CD4-positive, alpha-beta T cell treated with Interleukin-4 for 1 hour (primary cell): Measurements from ENCODE around the gene GJA8.
"Not testable (repeated sequence)": the region's sequence is repeated elsewhere in the genome, so short reads cannot be mapped to it uniquely, and the experiment has no call there.

ENCODE experiments used
- DNase-seq, 2 donors: peaks; one replicate each; pipeline ENCODE4 v3.0.0-alpha.2; 2020 to 2022

GJA8 gene

DNA sequence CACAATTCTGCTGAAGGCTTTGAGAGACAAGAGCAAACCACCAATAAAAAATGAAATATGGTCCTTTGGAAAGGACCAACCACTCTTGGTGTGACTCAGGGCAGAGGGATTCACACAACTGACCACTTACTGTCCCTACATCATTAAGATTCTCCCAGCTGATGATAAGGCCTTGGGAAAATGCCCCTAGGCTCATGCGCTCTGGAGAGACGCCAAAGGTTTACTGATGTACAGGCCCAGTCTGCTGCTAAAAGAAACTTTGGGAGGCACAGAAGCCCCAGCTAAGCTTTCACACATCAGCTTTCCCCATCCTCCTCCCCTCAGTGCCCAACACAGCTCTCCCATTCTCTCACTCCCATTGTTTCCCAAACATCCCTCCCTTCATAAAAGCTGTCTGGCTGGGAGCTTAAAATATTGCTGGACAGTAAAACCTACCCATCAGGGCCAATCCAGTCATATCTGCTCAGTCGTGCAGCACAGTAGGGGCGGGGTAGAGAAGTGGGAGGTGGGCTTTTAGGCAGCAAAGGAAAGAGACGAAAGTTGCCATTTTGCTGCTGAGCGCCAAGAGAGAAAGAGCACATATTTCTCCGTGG is at the start of gene GJA8:
Gene GJA8 (plus strand): TSS at position 543 of the 593 bp plus-strand sequence. CDS start 5,161 bp downstream, outside the sequence.
- no peak for DNase-seq

DNA sequence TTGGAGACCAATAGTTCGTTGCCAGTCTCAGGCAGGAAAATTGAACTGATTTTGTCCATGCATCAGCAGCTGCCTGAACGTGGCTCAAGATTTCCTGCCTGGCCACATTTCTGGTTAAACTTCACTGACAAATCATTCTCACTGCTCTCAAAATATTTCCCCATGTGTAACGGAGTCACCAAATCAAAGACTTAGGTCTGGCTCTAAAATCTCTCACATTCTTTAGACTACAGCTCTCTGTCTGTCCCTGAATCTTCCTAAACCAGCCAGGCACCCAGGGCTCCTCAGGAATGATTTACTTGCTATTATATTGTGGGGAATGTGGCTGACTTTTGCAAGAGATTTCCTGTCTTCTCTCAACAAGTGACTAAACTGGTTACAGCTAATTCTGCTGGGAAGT is 49.2 kb upstream of the GJA8 start:
- no peak for DNase-seq

DNA sequence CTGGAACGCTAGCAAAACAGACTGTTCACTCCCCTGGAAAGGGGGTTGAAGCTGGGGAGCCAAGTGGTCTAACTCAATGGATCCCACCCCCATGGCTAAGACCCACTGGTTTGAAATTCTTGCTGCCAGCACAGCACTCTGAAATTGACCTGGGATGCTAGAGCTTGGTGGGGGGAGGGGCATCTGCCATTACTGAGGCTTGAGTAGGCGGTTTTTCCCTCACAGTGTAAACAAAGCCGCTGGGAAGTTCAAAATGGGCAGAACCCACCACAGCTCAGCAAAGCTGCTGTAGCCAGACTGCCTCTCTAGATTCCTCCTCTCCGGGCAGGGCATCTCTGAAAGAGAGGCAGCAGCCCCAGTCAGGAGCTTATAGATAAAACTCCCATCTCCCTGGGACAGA is 47.6 kb upstream of the GJA8 start:
- not testable (repeated sequence) for DNase-seq

DNA sequence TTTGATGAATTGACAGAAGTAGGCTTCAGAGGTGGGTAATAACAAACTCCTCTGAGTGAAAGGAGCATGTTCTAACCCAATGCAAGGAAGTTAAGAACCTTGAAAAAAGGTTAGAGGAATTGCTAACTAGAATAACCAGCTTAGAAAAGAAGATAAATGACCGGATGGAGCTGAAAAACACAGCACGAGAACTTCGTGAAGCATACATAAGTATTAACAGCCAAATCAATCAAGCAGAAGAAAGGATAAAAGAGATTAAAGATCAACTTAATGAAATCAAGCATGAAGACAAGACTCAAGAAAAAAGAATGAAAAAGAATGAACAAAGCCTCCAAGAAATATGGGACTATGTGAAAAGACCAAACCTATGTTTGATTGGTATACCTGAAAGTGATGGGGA is 46.6 kb upstream of the GJA8 start:
- not testable (repeated sequence) for DNase-seq

DNA sequence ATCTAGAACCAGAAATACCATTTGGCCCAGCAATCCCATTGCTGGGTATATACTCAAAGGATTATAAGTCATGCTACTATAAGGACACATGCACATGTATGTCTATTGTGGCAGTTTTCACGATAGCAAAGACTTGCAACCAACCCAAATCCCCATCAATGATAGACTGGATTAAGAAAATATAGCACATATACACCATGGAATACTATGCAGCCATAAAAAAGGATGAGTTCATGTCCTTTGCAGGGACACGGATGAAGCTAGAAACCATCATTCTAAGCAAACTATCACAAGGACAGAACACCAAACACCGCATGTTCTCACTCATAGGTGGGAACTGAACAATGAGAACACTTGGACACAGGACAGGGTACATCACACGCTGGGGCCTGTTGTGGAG is 35.4 kb upstream of the GJA8 start:
- DNase-seq: not testable (repeated sequence)

DNA sequence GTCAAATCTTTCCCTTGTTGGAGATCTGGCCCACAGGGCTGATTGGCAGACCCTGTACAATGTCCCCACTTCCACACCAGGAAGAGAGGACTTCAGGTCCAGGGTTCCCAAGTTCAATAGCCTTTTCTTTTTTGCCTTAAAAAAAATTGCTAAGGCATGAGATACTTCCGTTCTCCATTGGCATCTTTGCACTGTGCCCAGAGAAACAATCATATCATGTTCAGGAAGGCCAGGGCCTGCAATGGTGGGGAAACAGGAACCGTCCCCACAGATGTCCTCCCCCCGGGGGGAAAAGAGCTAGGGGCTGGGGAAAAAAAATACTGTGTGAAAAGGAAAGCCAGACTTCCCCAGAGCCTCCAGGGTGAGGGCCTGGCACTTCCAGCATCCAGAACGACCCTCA is 24.6 kb upstream of the GJA8 start:
- DNase-seq: no peak

DNA sequence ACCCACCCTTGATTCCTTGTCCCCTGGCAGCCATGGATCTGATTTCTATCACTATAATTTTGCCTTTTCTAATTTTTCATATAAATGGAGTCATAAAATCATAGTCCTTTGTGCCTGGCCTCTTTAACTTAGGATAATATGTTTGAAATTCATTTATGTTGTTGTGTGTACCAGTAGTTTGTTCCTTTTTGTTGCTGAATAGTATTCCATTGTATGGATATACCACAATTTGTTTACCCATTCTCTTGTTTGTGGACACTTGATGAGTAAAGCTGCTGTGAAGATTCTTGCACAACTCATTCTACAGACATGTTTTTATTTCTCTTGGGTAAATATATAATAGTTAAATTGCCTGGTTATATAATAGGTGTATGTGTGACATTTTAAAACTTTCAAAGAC is 22.7 kb upstream of the GJA8 start:
- DNase-seq: no peak

DNA sequence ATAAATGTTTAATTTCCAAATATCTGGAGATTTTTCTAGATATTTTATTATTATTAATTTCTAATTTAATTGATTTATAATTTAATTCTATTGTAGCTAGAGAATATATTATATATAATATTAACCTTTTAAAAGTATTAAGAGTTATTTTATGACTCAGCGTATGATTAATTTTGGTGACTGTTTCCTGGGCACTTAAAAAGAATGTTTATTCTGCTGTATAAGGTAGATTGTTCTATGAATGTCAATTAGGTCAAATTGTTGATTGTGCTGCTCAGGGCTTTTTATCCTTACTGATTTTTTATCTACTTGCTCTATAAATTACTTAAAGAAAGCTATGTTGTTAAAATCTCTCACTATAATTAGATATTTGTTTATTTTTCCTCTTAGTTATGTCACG is 20.1 kb upstream of the GJA8 start:
- no peak for DNase-seq

DNA sequence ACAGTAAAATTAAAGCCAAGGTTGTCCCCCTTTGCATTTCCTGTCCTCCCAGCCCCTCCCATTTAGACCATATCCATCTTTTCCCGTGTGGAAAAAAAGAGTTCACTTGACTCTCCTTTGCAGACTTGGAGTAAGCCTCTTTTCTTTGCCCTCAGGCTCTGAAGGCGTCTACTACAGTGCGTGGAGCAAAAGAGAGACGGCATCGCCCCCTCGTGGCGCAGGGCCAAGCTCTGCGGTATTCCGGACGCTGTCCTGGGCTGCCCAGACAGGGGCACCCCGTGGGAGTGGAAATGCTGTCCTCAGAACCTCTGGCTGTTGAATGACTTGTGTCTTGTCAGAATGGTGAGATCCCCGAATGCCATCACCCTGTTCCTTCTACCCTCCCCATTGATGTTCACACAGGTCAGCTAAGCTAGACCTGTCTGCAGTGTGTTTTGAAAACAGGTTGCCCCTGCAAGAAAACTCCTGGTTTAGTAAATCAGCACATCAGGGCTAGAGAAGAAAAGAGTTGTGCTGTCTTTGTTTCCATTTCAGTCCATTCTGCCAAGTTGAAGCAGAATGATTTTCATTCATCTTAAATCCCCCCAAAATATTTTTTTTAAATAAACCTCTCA is 12.3 kb upstream of the GJA8 start:
- peak; percentile 44 to 52 for DNase-seq

DNA sequence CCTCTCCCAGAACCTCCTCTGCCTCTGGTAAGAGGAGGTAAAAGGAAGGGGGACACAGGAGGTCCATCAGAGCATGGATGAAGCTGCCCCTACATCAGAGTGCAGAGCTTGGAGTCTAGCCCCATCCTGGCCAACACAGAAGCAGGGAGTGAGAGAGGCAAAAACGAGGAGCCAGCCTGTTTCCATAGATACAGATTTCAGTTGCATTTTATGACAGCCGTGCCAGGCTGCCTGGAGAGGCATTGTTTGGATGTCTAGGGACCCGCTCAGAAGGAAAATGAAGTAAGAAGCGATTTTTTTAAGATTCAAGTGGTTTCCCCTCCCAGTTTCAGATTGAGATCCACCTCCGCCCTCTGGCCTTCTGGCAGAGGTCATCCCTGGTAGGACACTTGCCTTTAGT is 11.5 kb upstream of the GJA8 start:
- DNase-seq: no peak

DNA sequence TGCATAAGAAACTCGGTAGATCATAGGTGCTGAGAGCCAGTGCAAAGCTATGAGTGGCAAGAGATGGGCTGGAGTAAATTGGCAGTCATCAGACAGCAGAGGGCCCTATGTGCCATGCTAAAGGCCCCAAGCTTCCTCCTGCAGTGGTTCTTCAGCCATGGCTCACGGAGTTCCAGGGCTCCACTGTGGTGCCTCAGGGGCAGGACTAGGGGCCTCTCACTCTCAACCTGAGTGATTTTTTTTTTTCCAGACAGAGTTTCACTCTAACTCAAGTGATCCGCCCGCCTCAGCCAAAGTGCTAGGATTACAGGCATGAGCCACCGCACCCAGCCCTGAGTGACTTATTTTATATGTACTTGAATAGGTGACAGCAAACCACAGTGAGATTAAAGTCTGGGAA is 10.4 kb upstream of the GJA8 start:
- DNase-seq: no peak

DNA sequence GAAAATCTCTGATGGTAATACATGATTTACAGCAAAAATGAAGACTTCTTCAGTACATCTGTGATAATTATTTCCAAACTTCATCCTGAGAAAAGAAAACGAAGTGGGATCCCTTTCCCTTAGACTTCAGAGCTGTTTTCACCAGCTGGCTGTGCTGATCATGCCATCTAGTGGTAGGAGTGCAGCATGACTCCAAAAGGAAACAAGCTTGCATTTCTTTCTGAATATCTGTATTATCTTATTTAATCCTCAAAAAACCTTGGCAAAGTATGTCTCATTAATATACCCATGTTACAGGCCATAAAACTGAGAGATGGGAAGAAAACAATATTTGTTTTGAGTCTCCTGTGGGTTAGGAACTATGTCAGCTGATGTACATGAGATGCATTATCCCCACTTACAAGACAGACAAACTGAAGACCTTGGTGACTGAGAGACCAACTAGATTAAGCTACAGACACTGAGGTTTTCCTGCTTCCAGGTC is 9.8 kb upstream of the GJA8 start:
- DNase-seq: peak; percentile 27 to 58

DNA sequence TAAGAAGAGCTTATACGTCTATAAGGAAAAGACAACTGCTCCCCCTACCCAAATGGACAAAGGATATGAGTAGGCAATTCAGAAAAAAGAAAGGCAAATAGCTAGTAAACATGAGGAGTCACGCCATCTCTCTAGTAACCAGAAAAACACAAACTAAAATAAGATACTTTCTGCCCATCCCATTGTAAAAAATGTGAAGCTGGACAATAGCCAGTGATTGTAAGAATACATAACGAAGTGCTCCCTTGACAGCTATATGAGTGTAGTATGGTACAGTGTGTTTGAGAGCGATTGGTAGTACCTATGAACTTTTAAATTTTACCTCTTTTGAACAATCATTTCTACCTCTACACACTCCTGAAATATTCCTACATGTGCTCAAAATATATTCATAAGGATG is 7.5 kb upstream of the GJA8 start:
- no peak for DNase-seq

DNA sequence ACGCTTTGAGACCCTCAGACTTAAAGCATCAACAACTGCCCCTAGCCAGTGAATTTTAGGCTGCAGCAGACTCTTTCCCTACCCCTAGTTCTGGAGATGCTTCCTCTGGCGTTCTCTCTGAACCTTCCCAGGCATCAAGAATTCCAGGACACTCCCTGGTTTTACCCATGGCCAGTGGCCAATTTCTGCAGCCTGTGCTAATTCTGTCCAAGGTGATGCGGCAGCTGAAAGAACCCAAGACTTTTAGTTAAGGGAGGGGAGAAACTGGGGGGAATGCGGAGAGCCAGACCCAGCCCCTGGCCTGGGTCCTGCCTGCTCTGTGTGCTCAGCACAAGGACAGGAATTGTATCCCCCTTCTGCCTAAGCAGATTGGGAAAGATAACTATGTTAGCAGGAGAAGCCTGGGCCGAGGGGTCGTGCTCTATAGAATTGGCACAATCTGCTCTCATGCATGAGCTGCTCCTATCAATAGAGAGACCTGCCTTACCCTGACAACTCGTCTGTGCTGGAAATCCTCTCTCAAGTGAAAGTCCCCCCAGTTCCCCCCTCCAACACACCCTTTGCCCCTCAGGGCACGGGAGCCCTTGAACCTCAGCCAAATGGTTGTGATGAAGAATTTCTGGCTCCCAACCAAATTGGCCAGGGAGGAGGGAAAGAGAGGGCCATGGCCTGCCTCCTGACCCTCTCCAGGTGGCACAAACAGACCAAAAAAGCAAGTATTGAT is 5.4 kb upstream of the GJA8 start:
- no peak for DNase-seq

DNA sequence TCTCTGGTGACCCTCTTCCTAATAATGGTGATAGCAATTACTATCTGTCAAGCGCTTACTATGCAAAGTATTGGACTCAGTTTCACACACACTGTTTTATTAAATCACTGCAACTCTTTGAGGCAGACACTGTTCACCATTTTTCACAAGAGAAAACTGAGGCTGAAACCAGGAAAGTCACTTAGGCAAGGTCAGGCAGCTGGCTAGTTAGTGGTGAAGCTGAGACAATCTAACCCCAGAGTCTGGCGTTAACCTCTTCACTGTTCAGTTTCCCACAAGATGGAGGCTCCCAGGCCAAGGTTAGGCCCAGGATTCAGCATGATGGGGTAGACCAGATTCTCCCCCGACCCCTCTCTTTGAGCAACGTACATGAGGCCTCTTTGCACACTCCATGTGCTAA is 4.8 kb upstream of the GJA8 start:
- no peak for DNase-seq

DNA sequence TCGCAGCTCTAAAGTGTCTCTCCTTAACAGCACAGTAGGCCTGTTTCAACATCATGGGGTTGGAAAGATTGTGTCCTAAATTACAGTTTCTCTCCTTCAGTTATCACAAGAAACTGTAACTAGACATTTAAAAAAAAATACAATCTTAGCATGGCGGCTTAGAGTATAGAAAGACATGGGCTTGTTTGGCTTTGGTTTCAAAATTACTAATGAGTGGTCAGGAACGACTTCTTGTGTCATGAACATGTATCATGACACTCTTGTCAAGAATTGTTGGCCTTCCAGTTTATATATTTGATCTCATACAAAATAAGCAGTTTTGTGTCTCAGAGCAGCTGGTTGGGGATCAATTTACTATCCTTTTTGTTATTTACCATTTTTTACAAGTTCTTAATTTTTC is 2.1 kb downstream of the GJA8 start:
- no peak for DNase-seq

DNA sequence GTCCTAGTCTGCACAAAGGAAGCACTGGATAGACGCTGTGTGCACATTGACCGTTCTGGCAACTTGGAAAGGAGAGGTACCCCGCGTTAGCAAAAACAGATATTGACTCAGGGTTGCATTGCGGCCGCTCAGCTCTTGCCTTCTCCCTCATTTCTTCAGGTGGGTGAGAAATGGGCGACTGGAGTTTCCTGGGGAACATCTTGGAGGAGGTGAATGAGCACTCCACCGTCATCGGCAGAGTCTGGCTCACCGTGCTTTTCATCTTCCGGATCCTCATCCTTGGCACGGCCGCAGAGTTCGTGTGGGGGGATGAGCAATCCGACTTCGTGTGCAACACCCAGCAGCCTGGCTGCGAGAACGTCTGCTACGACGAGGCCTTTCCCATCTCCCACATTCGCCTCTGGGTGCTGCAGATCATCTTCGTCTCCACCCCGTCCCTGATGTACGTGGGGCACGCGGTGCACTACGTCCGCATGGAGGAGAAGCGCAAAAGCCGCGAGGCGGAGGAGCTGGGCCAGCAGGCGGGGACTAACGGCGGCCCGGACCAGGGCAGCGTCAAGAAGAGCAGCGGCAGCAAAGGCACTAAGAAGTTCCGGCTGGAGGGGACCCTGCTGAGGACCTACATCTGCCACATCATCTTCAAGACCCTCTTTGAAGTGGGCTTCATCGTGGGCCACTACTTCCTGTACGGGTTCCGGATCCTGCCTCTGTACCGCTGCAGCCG is 5.4 kb downstream of the GJA8 start:
- no peak for DNase-seq

DNA sequence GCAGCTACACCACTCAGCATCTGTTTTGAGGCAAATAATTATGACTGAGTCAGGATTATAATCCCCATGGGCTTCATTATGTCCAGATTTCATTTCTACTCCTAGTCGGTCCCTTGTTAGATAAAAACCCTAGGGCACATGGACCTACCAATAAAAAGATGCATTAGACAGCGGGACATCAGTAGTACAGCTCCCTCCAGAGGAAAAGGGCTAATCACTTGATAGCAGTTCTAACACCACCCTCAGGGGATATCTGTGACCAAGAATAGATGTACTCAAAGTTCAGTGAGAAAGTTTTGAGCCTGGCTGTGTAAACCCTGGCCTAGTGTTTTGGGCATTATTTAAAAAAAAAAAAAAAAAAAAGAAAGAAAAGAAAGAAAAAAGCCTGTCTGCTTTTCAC is 10.0 kb downstream of the GJA8 start:
- no peak for DNase-seq

DNA sequence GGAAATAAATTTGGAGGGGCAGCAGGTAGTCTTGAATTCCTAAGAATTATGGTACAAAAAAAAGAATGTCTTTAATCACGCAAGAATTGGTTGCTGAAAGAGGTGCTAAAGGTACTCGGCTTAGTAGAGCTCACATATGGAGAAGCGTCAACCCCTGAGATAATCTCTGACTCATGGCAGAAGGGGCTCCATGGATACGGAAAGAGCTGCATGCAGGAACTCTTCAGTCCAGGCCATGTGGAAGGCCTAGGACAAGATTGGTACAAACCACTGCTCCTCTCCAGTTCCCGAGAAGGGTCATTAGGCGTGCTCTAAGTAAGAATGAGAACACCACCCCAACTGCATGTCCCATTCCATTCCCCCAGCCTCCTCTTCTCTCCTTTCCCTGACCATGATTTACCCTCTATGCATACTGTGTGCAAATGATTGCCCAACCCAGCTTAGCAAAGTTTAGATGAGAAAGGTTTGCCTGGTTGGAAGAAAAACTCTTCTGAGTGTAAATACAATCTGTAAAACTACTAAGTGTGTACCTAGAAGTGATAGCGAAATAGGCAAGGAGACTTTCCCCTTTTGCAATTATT is 10.9 kb downstream of the GJA8 start:
- DNase-seq: no peak

DNA sequence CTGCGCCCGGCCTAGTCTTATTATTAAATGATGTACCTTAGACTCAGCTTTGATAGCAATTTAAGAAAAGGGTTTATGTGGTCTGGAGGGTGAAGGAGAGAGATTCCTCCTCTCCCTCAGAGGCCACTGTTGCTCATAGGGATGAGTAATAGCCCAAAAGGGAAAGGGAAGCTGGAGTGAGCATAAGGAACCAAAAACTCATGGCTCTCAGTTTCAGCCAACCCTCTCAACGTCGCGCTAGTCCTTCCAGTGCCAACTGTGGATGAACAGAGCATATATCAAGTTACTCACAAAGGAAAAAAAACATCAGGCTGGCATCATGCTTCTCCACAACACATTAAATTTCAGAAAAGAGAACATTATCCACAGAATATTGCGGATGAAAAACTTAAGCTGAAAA is 17.3 kb downstream of the GJA8 start:
- DNase-seq: no peak

DNA sequence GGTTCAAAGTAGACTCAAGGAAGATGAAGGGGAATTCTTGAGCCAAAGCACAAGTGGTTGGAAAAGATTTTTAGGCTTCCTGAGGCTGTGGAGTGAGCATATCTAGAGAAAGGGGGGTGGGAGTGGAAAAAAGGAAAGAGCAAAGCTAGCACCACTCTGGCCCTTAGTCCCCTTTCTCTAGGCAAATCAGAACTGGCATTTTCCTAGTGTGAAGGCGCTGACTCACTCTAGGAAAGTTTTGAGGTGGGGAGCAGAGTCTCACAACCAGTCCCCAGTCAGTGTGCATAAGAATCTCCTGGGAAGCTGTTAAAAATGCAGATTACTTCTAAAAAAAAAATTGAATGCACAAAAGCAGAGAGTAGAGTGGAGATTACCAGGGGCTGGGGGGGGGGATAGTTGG is 22.2 kb downstream of the GJA8 start:
- no peak for DNase-seq

DNA sequence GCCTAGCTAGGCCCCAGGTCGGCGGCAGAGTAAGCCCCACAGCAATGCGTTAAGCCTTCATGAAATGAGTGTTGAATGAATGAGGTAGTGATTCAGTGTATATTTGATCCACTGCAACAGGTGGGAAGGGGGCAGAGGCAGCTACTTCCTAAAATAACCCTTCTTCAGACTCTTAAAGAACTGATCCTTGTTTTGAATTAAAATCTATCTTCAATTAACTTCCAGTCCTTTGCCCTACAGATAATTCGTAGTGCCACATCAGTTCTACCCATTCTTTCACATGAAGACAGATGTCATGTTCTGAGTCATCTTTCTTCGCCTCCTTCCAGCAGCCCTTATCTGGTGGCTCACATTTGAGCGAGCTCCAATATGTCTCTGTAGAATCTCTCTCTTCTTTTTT is 24.6 kb downstream of the GJA8 start:
- DNase-seq: not testable (repeated sequence)

DNA sequence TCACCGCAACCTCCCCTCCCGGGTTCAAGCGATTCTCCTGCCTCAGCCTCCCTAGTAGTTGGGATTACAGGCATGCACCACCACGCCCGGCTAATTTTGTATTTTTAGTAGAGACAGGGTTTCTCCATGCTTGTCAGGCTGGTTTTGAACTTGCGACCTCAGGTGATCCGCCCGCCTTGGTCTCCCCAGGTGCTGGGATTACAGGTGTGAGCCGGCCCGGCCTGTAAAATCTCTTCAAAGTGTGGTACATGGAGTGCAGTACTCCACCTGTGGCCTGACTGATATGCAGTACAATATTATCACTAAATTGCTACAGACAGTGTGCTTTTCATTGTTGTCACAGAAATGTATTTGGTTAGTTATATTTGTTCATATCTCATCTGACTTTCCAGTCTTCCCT is 25.1 kb downstream of the GJA8 start:
- DNase-seq: not testable (repeated sequence)
